Globus pallidus (tissue), 1 donor: ENCODE results near the gene TSHZ1.

ENCODE experiments used
- DNase-seq: peaks from one replicate; pipeline ENCODE4 v3.0.0-alpha.2; 2015; ENCODE audit warnings: low spot score

Gene TSHZ1

GRCh38 chr18:75222407-75222806, 11.8 kb downstream of the TSHZ1 start:
- DNase-seq, result no peak

GRCh38 chr18:75223687-75224347, 13.2 kb downstream of the TSHZ1 start:
- DNase-seq, result no peak

- DNase-seq, result no peak
Measured at GRCh38 chr18:75226286-75226955, 15.8 kb downstream of the TSHZ1 start.

- DNase-seq, result no peak
Measured at GRCh38 chr18:75226956-75227316, 16.3 kb downstream of the TSHZ1 start.

- no peak for DNase-seq
Measured at GRCh38 chr18:75227535-75228296, 17.1 kb downstream of the TSHZ1 start.

GRCh38 chr18:75228967-75229366, 18.4 kb downstream of the TSHZ1 start:
- no peak for DNase-seq

GRCh38 chr18:75229437-75229836, 18.8 kb downstream of the TSHZ1 start:
- DNase-seq, result no peak

GRCh38 chr18:75230163-75231052, 19.8 kb downstream of the TSHZ1 start:
- DNase-seq, result no peak

GRCh38 chr18:75231053-75231406, 20.4 kb downstream of the TSHZ1 start:
- DNase-seq, result no peak

- DNase-seq, result no peak
Measured at GRCh38 chr18:75234901-75235300, 24.3 kb downstream of the TSHZ1 start.

- no peak for DNase-seq
Measured at GRCh38 chr18:75235896-75236295, 25.3 kb downstream of the TSHZ1 start.

- DNase-seq, result no peak
Measured at GRCh38 chr18:75238100-75238499, 27.5 kb downstream of the TSHZ1 start.

- no peak for DNase-seq
Measured at GRCh38 chr18:75238786-75239185, 28.2 kb downstream of the TSHZ1 start.

- no peak for DNase-seq
Measured at GRCh38 chr18:75240433-75240832, 29.8 kb downstream of the TSHZ1 start.

- DNase-seq, result no peak
Measured at GRCh38 chr18:75241705-75242104, 31.1 kb downstream of the TSHZ1 start.

- no peak for DNase-seq
Measured at GRCh38 chr18:75244351-75245313, 34.0 kb downstream of the TSHZ1 start.

GRCh38 chr18:75246721-75247610, 36.4 kb downstream of the TSHZ1 start:
- DNase-seq, result peak; percentile 27

- peak; percentile 66 for DNase-seq
Measured at GRCh38 chr18:75247611-75248421, 37.2 kb downstream of the TSHZ1 start.
